HUES48 (cell line): ENCODE data around the gene MFSD2A.
"Not testable (repeated sequence)": the region's sequence is repeated elsewhere in the genome, so short reads cannot be mapped to it uniquely, and the experiment has no call there.

Experiments
- H3K27ac ChIP-seq: one replicate; pipeline ENCODE4 v1.7.0; 2013; ENCODE audit warnings: low read depth, low read length, inconsistent platforms
- H3K27me3 ChIP-seq: 2 replicates; pipeline ENCODE4 v1.6.1; 2013; ENCODE audit warnings: mild to moderate bottlenecking, low read length; ENCODE audit not compliant: control insufficient read depth, insufficient read depth
- H3K36me3 ChIP-seq: 2 replicates; pipeline ENCODE4 v1.6.1; 2013; ENCODE audit warnings: low read length; ENCODE audit not compliant: control insufficient read depth, insufficient read depth
- H3K4me1 ChIP-seq: 2 replicates; pipeline ENCODE4 v1.6.1; 2013; ENCODE audit warnings: mild to moderate bottlenecking, low read length; ENCODE audit not compliant: control insufficient read depth, insufficient read depth
- H3K4me3 ChIP-seq: 2 replicates; pipeline ENCODE4 v1.5.1; 2013; ENCODE audit warnings: mild to moderate bottlenecking, low read depth, low read length
- H3K9ac ChIP-seq: 2 replicates; pipeline ENCODE4 v1.6.1; 2013; ENCODE audit warnings: mild to moderate bottlenecking, low read depth, low read length, moderate library complexity
- H3K9me3 ChIP-seq: 2 replicates; pipeline ENCODE4 v1.6.1; 2013; ENCODE audit warnings: low read length; ENCODE audit not compliant: control insufficient read depth, insufficient read depth

MFSD2A gene

GRCh38 chr1:39969531-39970270 is 14.8 kb downstream of the MFSD2A start:
- Histone ChIP-seq H3K36me3 (peaks cover 44% of the 10 kb centered on the region), H3K27me3 (no peaks in the 10 kb centered on the region), H3K9me3 (no peaks in the 10 kb centered on the region), H3K4me3 (no peak overlapping the region), H3K4me1 (no peaks in the 10 kb centered on the region), H3K9ac (no peak overlapping the region), H3K27ac (no peak overlapping the region)

DNA sequence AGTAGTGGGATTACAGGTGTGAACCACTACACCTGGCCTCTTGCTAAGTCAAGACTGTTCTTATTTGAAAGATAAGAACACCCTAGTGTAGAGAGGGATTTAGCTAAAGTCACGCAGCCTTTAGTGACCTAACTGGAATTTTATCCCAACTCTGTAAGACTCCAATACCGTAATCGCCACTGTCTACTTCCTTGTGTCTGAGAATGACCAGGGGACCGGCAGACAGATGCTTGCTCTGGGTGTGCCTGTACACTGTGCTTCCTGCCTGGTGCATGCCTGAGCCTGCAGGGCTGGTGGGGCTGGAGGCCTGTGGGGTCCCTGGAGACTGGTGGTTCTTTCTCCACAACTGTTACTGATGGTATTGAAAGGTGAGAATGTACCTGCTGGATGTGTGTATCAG is 15.3 kb downstream of the MFSD2A start:
- H3K27ac ChIP-seq = no peak overlapping the region
- H3K36me3 ChIP-seq = peaks cover 44% of the 10 kb centered on the region
- no peak overlapping the region for H3K4me3 ChIP-seq
- no peaks in the 10 kb centered on the region for H3K4me1 ChIP-seq
- no peaks in the 10 kb centered on the region for H3K9me3 ChIP-seq
- no peaks in the 10 kb centered on the region for H3K27me3 ChIP-seq
- H3K9ac ChIP-seq = no peak overlapping the region

DNA sequence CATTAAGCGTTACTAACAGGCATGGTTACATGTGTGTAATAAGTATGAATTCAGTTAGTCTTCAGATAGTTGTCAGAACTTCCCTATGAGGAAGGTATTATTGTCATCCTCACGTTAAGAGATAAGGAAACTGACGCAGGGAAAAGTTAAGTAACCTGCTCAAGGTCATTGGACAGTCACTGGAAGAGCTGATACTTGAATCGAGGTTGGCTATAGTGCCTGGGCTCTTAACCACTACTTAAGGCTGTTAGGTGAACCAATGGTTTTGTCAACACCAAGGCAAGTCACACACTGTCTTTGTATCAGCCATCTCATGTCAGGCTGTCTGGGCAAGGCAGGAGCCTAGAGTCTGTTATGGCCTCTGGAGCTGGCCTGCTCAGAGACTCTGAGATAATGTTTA is 16.2 kb downstream of the MFSD2A start:
- Histone ChIP-seq H3K9ac (no peak overlapping the region), H3K27me3 (no peaks in the 10 kb centered on the region), H3K36me3 (peaks cover 40% of the 10 kb centered on the region), H3K4me1 (no peaks in the 10 kb centered on the region), H3K4me3 (no peak overlapping the region), H3K27ac (no peak overlapping the region), H3K9me3 (no peaks in the 10 kb centered on the region)

DNA sequence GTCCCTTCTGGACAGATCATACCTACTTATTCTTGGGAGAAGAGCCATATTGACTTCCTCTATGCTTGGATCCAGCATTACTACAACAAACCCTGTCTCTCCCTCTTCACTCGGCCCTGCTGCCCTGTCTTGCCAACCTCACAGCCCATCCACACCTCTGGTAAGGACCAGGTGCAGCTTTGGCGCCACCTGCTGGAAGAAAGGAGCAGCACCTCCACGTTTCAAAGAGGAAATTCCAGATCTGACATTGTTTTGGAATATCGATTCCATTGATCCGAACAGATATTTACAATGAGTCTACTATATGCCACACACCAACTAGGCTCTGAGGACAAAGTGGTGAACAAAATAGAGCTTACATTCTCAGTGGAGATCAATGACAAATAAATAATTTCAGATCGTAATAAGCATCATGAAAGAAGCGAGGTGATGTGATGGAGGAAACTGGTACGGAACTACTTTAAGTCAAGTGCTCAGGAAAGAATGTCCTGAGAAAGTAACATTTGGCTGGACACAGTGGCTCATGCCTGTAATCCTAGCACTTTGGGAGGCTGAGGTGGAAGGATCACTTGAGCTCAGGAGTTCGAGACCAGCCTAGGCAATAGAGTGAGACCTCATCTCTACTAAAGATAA is 18.7 kb downstream of the MFSD2A start:
- peaks cover 5% of the 10 kb centered on the region for H3K4me1 ChIP-seq
- H3K4me3 ChIP-seq = no peak overlapping the region
- H3K9ac ChIP-seq = no peak overlapping the region
- no peaks in the 10 kb centered on the region for H3K27me3 ChIP-seq
- H3K27ac ChIP-seq = no peak overlapping the region
- peaks cover 16% of the 10 kb centered on the region for H3K36me3 ChIP-seq
- H3K9me3 ChIP-seq = no peaks in the 10 kb centered on the region; the same call in 1 of the 2 replicates

DNA sequence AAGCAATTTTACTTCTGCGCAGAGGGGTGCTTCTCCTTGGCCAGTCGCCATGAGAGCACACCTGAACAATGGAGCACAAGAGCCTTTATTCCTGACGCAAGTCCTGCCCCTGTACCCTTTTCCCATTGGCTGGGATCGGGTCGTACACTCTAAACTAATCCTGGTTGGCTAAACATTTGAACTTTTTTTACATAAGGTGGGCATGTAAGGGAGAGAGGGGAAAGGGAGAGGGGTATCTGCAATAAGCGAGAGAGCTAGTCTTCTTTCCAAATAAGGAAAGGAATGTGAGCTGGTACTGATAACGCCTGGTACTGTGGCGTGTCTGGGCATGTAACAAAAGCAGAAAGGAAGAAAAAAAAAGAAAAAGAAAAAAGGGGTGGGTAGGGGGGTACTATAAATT is 21.8 kb downstream of the MFSD2A start:
- Histone ChIP-seq H3K27ac (peak overlapping the region; percentile 45), H3K4me1 (peaks cover 17% of the 10 kb centered on the region), H3K36me3 (no peaks in the 10 kb centered on the region), H3K9ac (no peak overlapping the region; the same call in 1 of the 2 replicates), H3K4me3 (no peak overlapping the region), H3K27me3 (no peaks in the 10 kb centered on the region), H3K9me3 (no peaks in the 10 kb centered on the region; the same call in 1 of the 2 replicates)

GRCh38 chr1:39977202-39977601 is 22.3 kb downstream of the MFSD2A start:
- Histone ChIP-seq H3K4me3 (no peak overlapping the region), H3K27ac (peak overlapping the region; percentile 61), H3K9me3 (no peaks in the 10 kb centered on the region; the same call in 1 of the 2 replicates), H3K4me1 (peaks cover 17% of the 10 kb centered on the region), H3K9ac (no peak overlapping the region), H3K36me3 (no peaks in the 10 kb centered on the region), H3K27me3 (no peaks in the 10 kb centered on the region)

DNA sequence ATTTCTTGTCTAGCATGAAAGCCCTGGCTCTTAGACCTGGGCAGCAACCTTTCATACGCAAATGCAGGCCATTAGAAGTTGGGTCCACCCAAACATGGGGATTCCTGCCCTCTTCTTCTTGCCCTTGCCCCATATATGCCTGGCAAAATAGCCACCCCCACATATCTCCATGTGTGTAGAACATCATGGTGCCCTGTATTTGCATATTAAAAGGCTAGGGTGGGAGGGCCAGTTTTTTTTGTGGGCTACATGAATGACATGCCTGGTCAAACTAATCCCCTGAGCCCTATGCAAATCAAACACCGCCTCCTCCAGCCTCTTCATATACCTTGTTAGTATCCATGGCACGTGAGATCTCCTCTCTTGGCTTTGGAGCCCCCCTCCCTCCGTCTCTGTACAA is 24.7 kb downstream of the MFSD2A start:
- Histone ChIP-seq H3K4me3 (no peak overlapping the region), H3K27ac (peak overlapping the region; percentile 68), H3K27me3 (no peaks in the 10 kb centered on the region), H3K36me3 (no peaks in the 10 kb centered on the region), H3K4me1 (peaks cover 17% of the 10 kb centered on the region), H3K9me3 (no peaks in the 10 kb centered on the region; the same call in 1 of the 2 replicates), H3K9ac (no peak overlapping the region)

- Histone ChIP-seq H3K9me3 (no peaks in the 10 kb centered on the region; the same call in 1 of the 2 replicates), H3K4me3 (no peak overlapping the region), H3K27me3 (no peaks in the 10 kb centered on the region), H3K36me3 (no peaks in the 10 kb centered on the region), H3K9ac (no peak overlapping the region), H3K27ac (peak overlapping the region; percentile 18), H3K4me1 (peaks cover 23% of the 10 kb centered on the region)
These were observed 25.8 kb downstream of the MFSD2A start for GRCh38 chr1:39980555-39981313.

DNA sequence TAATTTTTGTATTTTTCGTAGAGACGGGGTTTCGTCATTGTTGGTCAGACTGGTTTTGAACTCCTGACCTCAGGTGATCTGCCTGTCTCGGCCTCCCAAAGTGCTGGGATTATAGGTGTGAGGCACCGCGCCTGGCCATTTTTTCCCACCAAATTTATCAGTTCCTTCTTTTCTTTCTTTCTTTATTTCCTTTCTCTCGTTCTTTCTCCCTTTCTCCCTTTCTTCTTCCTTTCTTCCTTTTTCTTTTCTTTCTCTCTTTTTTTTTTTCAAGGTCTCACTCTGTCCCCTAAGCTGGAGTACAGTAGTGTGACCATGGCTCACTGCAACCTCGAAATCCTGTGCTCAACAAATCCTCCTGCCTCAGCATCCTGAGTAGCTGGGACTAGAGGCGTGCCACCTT is 26.4 kb downstream of the MFSD2A start:
- no peak overlapping the region for H3K27ac ChIP-seq
- H3K9ac ChIP-seq = no peak overlapping the region
- no peaks in the 10 kb centered on the region for H3K27me3 ChIP-seq
- peaks cover 26% of the 10 kb centered on the region for H3K4me1 ChIP-seq
- H3K4me3 ChIP-seq = no peak overlapping the region
- H3K36me3 ChIP-seq = no peaks in the 10 kb centered on the region
- H3K9me3 ChIP-seq = no peaks in the 10 kb centered on the region; the same call in 1 of the 2 replicates

- no peak overlapping the region for H3K27ac ChIP-seq
- H3K27me3 ChIP-seq = no peaks in the 10 kb centered on the region
- peaks cover 26% of the 10 kb centered on the region for H3K4me1 ChIP-seq
- no peaks in the 10 kb centered on the region; the same call in 1 of the 2 replicates for H3K9me3 ChIP-seq
- no peaks in the 10 kb centered on the region for H3K36me3 ChIP-seq
- no peak overlapping the region for H3K4me3 ChIP-seq
- H3K9ac ChIP-seq = no peak overlapping the region
These were observed 27.0 kb downstream of the MFSD2A start for GRCh38 chr1:39981945-39982344.

- H3K4me1 ChIP-seq = peaks cover 20% of the 10 kb centered on the region
- not testable (repeated sequence) for H3K4me3 ChIP-seq, H3K36me3 ChIP-seq, H3K9ac ChIP-seq, H3K27ac ChIP-seq, H3K9me3 ChIP-seq, H3K27me3 ChIP-seq
These were observed 29.5 kb downstream of the MFSD2A start for GRCh38 chr1:39984480-39984879.
